Small intestine (tissue), 7 donors: ENCODE measurements around the gene ARHGEF19. TPM values are rescaled to one million over a fixed set of nuclear protein-coding genes. Genes with fewer than 3 reads are reported as not detected.

Experiments used
- DNase-seq, 2 donors: peaks; one replicate each; pipeline versions ENCODE4 v3.0.0 to v3.0.0-alpha.2; 2013
- FAIRE-seq: peaks from 2 replicates; lab custom pipeline; 2012; peaks lifted over from hg19 to GRCh38; lab: Jason Lieb, UNC
- H3K27ac ChIP-seq, 3 donors: one replicate each; pipeline ENCODE4 v1.5.1; 2013; ENCODE audit warnings: low read length in 2 of 3, mild to moderate bottlenecking in 2 of 3, control low read depth in 1 of 3, inconsistent platforms in 1 of 3, low read depth in 1 of 3, moderate library complexity in 1 of 3
- H3K27me3 ChIP-seq, 3 donors: one replicate each; pipeline ENCODE4 v1.6.1; 2013; ENCODE audit warnings: low read length in 3 of 3, inconsistent platforms in 1 of 3; ENCODE audit not compliant: control insufficient read depth in 3 of 3, insufficient read depth in 3 of 3
- H3K36me3 ChIP-seq, 3 donors: one replicate each; pipeline ENCODE4 v1.6.1; 2013; ENCODE audit warnings: low read length in 3 of 3, inconsistent platforms in 1 of 3, low read depth in 1 of 3, mild to moderate bottlenecking in 1 of 3, moderate library complexity in 1 of 3; ENCODE audit not compliant: control insufficient read depth in 3 of 3, insufficient read depth in 2 of 3
- H3K4me1 ChIP-seq, 3 donors: one replicate each; pipeline ENCODE4 v1.6.1; 2013; ENCODE audit warnings: low read length in 2 of 3, inconsistent platforms in 1 of 3, low read depth in 1 of 3, mild to moderate bottlenecking in 1 of 3, moderate library complexity in 1 of 3; ENCODE audit not compliant: control insufficient read depth in 3 of 3, insufficient read depth in 2 of 3
- H3K4me3 ChIP-seq, 3 donors: one replicate each; pipeline ENCODE4 v1.5.1; 2013; ENCODE audit warnings: low read length in 3 of 3, control low read depth in 1 of 3, inconsistent platforms in 1 of 3, low read depth in 1 of 3, mild to moderate bottlenecking in 1 of 3, moderate library complexity in 1 of 3
- H3K9me3 ChIP-seq, 2 donors: one replicate each; pipeline ENCODE4 v1.6.1; 2013; ENCODE audit warnings: low read depth in 1 of 2, low read length in 1 of 2; ENCODE audit not compliant: control insufficient read depth in 2 of 2, insufficient read depth in 1 of 2
- WGBS, 3 donors: extraction: QIAGEN DNeasy Blood & Tissue Kit; methylation state at CpG; one replicate each; pipeline ENCODE4 v1.1.7; 2013; 5-methylcytosine and 5-hydroxymethylcytosine counted together
- polyA plus RNA-seq, 4 donors: library from polyadenylated mRNA; stranded (reverse) in 3 of 4; unstranded in 1 of 4; fragments of 200-250 nt in 3 of 4; fragments of 120-200 nt in 1 of 4; gene quantifications; one replicate each; pipeline versions ENCODE4 v1.2.1 to v1.2.3, GENCODE V29; 2013
- donor health status: healthy with polysubstance abuse.
- donor health status: control.
- donor health status: control.
- donor health status: Bipolar disorder and iron deficiency.
- donor health status: healthy.

The ARHGEF19 gene
- polyA plus RNA-seq, 4 donors: 2.2 to 14.0 (median 7.5) TPM

DNA sequence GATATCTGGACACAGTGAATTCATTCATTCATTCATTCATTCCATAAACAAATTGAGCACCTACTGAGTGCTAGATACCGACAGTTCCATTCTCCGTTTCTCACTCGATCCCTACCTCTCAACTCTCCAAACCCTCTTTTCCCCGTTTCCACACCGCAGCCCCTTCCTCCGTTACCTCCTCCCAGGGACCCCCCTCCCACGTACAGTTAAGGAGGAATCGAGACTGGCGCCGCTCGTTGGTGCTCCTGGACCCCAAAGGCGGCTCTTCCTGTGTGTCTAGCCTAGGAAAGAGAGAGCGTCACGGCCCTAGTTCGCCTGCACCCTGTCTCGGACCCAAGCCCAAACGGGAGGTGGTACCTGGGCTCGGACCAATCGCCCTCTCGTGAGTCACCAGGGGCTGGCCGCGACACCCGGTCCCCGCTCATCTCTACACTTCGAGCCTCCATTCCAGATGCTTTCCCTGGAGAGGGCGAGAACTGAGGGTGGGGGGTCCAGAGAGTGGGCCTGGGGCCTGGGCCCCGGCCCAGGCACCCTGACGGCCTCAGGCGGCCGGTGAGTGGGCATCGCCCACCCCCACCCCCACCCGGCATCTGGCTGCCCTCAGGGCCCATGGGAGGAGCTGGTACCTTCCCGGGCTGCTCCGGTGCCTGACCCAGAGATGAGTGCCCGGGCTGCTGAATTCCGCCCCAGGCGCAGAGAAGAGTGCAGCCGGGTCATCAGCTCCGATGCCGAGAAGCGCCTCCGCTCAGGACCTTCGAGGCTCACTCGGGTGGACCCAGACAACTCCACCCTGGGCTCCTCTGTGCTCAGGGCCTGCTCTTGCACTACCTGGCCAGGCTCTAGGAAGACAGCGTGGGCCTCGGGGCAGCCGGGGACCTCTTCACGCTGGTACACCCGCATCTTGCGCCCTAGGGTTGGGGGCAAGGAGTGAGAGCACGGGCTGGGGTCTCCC, 4.9 kb downstream of the ARHGEF19 start:
- peak overlapping the region in 2 of 3 donors; percentile 50 to 57 for H3K4me3 ChIP-seq
- FAIRE-seq (no peak), DNase-seq (no peak)
- peak overlapping the region; percentile 90 to 93 (median 90) for H3K27ac ChIP-seq
- no peaks in the 10 kb centered on the region for H3K9me3 ChIP-seq
- 67 to 73% (median 70%) methylated on average over 46 to 51 of the region's 51 CpGs for WGBS, 3 donors
- no peaks in the 10 kb centered on the region for H3K27me3 ChIP-seq
- peaks cover 0 to 34% (median 0%) of the 10 kb centered on the region in 3 donors for H3K36me3 ChIP-seq
- H3K4me1 ChIP-seq: peaks cover 2 to 28% (median 2%) of the 10 kb centered on the region in 3 donors

DNA sequence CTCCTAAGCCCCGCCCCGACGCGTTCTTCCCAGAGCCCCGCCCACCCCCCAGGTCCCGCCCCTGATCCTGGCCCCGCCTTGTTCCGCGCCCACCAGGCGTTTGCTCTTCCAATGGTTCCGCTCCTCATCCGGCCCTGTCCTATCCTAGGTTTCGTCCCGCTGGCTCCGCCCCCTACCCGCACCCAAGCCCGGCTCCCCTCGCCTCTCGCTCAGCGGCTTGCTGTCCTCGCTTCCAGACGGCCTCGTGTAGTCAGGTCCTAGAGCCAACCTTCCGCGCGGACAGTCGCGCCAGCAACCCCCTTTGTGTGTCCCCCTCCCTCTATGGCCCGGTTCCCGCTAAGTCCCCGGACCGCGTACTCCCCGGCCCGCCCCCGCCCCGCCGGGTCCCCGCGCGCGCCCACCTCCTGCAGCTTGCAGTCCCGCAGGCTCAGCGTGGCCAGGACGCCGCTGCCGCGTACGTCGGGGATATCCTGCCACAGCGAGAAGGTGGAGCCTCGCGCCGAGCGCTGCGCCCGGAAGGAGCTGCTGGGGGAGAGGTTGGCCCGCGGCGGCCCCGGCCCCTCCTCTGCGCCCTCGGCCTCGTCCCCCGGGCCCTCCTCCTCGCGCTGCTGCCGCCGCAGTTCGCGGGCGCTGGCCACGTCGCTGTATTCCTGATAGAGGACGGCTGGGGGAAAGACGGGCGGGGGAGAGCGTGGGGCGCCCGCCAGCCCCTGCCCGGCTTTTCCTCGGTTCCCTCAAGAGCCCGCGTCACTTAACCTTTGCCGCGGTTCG, 5.7 kb downstream of the ARHGEF19 start:
- Histone ChIP-seq H3K9me3 (no peaks in the 10 kb centered on the region), H3K4me1 (peaks cover 2 to 23% (median 2%) of the 10 kb centered on the region in 3 donors), H3K27me3 (no peaks in the 10 kb centered on the region), H3K27ac (peak overlapping the region; percentile 90 to 93 (median 90)), H3K4me3 (peak overlapping the region; percentile 38 to 57 (median 50)), H3K36me3 (peaks cover 0 to 43% (median 0%) of the 10 kb centered on the region in 3 donors)
- FAIRE-seq (no peak), DNase-seq (peak; percentile 98)
- WGBS, 3 donors: 0 to 1% (median 1%) methylated on average over 44 to 87 of the region's 87 CpGs

DNA sequence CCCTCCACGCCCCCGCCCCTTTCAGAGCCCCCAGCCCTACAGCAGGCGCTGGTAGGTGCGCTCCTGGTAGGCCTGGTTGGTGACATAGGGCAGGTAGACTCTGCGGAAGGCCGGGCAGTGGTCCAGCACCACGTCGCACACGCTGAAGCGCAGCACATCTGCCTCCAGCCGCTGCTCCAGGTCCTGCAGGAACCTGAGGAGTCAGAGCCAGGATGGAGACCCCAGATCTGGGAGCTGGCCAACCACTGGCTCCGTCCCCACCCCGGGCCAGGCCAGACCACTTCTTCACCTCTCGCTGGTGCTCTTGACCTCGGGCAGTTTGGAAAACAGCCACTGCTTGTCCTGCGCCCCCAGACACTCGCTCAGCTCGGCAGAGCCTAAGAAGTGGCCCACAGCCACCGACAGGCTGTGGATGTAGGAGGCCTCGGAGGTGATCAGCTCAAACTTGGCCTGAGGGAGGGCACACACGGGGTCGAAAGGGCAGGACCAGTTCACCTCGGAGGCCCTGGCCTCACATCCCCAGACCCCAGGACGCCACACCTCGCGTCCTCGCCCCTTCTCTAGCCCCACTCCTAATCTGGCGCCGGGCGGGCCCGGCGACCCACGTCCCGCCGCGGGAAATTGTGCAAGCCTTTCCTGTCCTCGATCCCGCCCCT, 6.4 kb downstream of the ARHGEF19 start:
- no peaks in the 10 kb centered on the region for H3K27me3 ChIP-seq
- peak overlapping the region in 2 of 3 donors; percentile 14 to 87 for H3K27ac ChIP-seq
- H3K4me3 ChIP-seq: peak overlapping the region in 2 of 3 donors; percentile 29 to 38
- H3K36me3 ChIP-seq: peaks cover 0 to 50% (median 0%) of the 10 kb centered on the region in 3 donors
- no peaks in the 10 kb centered on the region for H3K9me3 ChIP-seq
- FAIRE-seq: no peak
- 38 to 43% (median 38%) methylated on average over 34 to 38 of the region's 38 CpGs for WGBS, 3 donors
- no peak for DNase-seq
- peaks cover 2 to 17% (median 2%) of the 10 kb centered on the region in 3 donors for H3K4me1 ChIP-seq

DNA sequence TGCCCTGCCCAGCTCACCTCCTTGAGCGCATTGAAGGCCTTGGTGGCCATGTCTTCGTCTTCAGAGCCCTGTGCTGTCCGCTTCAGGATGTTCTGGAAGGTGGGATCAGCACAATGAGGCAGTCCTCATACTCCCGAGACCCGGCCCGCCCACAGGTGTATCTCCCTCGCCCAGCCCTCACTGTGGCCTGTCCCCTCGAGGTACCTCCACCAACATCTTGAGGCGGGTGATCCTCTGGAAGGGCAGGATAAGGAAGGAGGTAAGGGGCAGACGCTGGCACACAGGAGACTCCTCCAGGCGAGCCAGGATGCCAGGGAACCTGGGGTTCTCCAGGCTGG, 7.1 kb downstream of the ARHGEF19 start:
- Histone ChIP-seq H3K4me1 (peaks cover 2 to 14% (median 2%) of the 10 kb centered on the region in 3 donors), H3K9me3 (no peaks in the 10 kb centered on the region), H3K4me3 (no peak overlapping the region), H3K36me3 (peaks cover 0 to 52% (median 0%) of the 10 kb centered on the region in 3 donors), H3K27ac (no peak overlapping the region), H3K27me3 (no peaks in the 10 kb centered on the region)
- no peak for FAIRE-seq
- no peak for DNase-seq
- WGBS, 3 donors: 93 to 96% (median 95%) methylated on average over 11 of the region's 11 CpGs

DNA sequence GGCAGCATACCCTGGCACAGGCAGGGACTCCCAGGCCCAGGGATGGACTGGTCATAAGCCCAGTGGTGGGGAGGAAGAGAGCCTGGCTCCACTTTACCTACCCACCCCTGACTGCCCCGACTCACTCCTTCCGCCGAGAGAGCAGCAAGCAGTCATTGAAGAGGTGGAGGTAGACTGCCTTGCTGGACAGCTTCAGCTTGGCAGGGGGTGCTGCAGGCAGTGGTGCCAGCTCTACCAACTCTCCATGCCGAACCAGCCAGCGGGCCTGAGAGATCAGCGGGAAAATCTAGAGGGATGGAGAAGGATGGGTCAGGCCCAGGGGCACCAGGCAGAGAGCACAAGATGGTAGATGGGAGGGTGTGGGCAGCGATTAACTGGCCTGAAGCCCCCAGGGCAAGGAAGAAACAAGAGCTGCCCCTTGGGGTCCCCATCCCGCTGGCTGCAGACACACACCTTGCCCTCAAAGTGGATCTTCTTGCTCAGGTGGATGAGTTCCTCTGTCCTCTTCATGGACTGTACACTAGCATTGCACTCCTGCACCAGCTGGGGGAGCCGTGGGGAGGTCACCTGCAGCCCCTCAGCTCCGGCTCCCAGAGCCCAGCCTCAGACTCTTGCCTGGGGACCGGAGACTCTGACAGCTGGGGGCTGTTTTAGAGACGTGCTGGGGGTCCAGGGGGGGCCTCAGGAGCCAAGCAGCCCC, 7.7 kb downstream of the ARHGEF19 start:
- DNase-seq (peak in 1 of 2 donors; percentile 55), FAIRE-seq (no peak)
- H3K36me3 ChIP-seq: peaks cover 0 to 57% (median 0%) of the 10 kb centered on the region in 3 donors
- no peak overlapping the region for H3K4me3 ChIP-seq
- WGBS, 3 donors: 81 to 84% (median 82%) methylated on average over 12 of the region's 12 CpGs
- peaks cover 2 to 10% (median 2%) of the 10 kb centered on the region in 3 donors for H3K4me1 ChIP-seq
- no peaks in the 10 kb centered on the region for H3K27me3 ChIP-seq
- H3K27ac ChIP-seq: no peak overlapping the region
- no peaks in the 10 kb centered on the region for H3K9me3 ChIP-seq

DNA sequence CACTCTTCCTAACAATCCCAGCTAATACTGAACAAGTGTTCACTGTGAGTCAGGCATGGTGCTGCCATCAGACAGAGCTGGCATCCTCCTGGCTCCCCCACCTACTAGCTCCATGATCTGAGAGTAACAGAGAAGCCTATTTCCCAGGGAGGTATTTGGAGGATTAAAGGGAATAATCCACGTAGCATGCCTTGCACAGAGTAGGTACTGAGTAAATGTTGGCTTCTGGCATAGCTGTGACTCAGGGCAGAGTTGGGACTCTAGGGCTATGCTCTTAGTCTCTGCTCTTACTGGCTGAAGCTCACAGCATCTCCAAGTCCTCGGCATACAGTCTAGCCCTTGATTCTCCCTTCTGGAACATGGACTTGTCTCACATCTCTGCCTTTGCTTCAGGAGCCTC, 8.2 kb downstream of the ARHGEF19 start:
- no peaks in the 10 kb centered on the region for H3K9me3 ChIP-seq
- H3K27me3 ChIP-seq: no peaks in the 10 kb centered on the region
- H3K36me3 ChIP-seq: peaks cover 0 to 62% (median 0%) of the 10 kb centered on the region in 3 donors
- H3K27ac ChIP-seq: no peak overlapping the region
- WGBS, 3 donors: 93 to 98% (median 96%) methylated on average over 2 of the region's 2 CpGs
- H3K4me3 ChIP-seq: no peak overlapping the region
- no peak for DNase-seq
- no peak for FAIRE-seq
- peaks cover 2 to 10% (median 5%) of the 10 kb centered on the region in 3 donors for H3K4me1 ChIP-seq

DNA sequence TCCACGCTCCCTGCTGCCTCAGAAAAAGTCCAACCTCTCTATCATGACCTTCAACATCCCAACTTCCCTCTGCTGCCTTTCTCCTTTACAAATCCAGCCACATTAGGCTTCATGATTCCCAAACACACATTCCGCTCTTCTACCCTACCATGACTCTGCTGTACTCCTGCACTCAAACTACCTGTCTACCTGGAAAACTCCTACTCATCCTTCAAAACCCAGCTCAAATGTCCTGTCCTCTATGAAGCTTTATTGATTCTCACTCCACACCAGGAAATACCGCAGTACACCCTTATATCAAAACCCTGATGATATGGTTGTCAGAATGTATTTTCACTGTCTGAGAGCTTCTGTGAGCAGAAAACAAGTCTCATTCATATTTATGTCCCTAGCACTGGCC, 8.9 kb downstream of the ARHGEF19 start:
- no peak for FAIRE-seq
- no peak overlapping the region for H3K27ac ChIP-seq
- H3K36me3 ChIP-seq: peaks cover 0 to 62% (median 0%) of the 10 kb centered on the region in 3 donors
- H3K4me1 ChIP-seq: peaks cover 2 to 10% (median 5%) of the 10 kb centered on the region in 3 donors
- H3K4me3 ChIP-seq: no peak overlapping the region
- no peaks in the 10 kb centered on the region for H3K9me3 ChIP-seq
- no peak for DNase-seq
- WGBS, 3 donors: 49 to 61% (median 55%) methylated on average over 3 of the region's 3 CpGs
- H3K27me3 ChIP-seq: no peaks in the 10 kb centered on the region
